Measurements from ENCODE around the gene NR5A2. TPM values are rescaled to one million over a fixed set of nuclear protein-coding genes. Genes with fewer than 3 reads are reported as not detected.

NR5A2 gene
- 0.37 and 0.60 TPM in 2 replicates for total RNA-seq (2014; rRNA removed; shearing (Covaris generic))

GRCh38 chr1:200027264-200027823, at the start of gene NR5A2:
NR5A2 (plus strand) TSS chr1:200027710; CDS start chr1:200027848, 138 bp downstream.

Small RNAs within 50 kb of the gene (small RNA-seq; reads per million reads assigned to genes)
- gene RNU6-570P (not detected), gene RNU6-609P (not detected), gene RNU6-716P (not detected)
